SU-DHL-6 (cell line): ENCODE measurements around the gene SLC43A3.

Experiments used
- H2AFZ ChIP-seq: fragments of 200-600 bp; sonication (generic); 2 replicates; pipeline ENCODE4 v1.6.1; 2014; ENCODE audit warnings: low read depth, mild to moderate bottlenecking, moderate library complexity, mixed read lengths, antibody characterized with exemption, low read length; ENCODE audit not compliant: severe bottlenecking
- H3F3A ChIP-seq: fragments of 200-600 bp; shearing (Covaris generic); 2 replicates; pipeline ENCODE4 v1.6.0; 2016; ENCODE audit warnings: antibody characterized with exemption, mild to moderate bottlenecking; ENCODE audit not compliant: insufficient read depth
- H3K27ac ChIP-seq: fragments of 200-600 bp; sonication (generic); 2 replicates; pipeline ENCODE4 v1.5.1; 2016; ENCODE audit warnings: low read depth, mild to moderate bottlenecking, low read length, moderate library complexity, mixed read lengths
- H3K27me3 ChIP-seq: fragments of 200-600 bp; sonication (generic), shearing (Covaris generic); 2 replicates; pipeline ENCODE4 v1.6.0; 2014; ENCODE audit warnings: mild to moderate bottlenecking, low read length
- H3K36me3 ChIP-seq: fragments of 200-600 bp; sonication (generic); 2 replicates; pipeline ENCODE4 v1.6.1; 2014; ENCODE audit warnings: mild to moderate bottlenecking, low read length, mixed read lengths
- H3K4me2 ChIP-seq: fragments of 300-600, 200-600 bp; shearing (Covaris generic), sonication (generic); 2 replicates; pipeline ENCODE4 v1.6.0; 2014; ENCODE audit warnings: low read length, low read depth, mild to moderate bottlenecking; ENCODE audit not compliant: poor library complexity, severe bottlenecking
- H3K4me3 ChIP-seq: fragments of 200-600 bp; sonication (generic); 2 replicates; pipeline ENCODE4 v1.5.1; 2014; ENCODE audit warnings: antibody characterized with exemption, low read length, mild to moderate bottlenecking, mixed read lengths; ENCODE audit not compliant: insufficient read depth, poor library complexity, severe bottlenecking
- H3K79me2 ChIP-seq: fragments of 200-600 bp; sonication (generic); 2 replicates; pipeline ENCODE4 v1.6.1; 2014; ENCODE audit warnings: mild to moderate bottlenecking, low read length, moderate library complexity; ENCODE audit not compliant: insufficient read depth
- H3K9ac ChIP-seq: fragments of 200-600 bp; sonication (generic); 2 replicates; pipeline ENCODE4 v1.7.0; 2014; ENCODE audit warnings: mild to moderate bottlenecking, low read length
- H3K9me2 ChIP-seq: fragments of 200-600 bp; sonication (generic); replicated peaks from 2 replicates; pipeline ENCODE4 v1.6.1; 2014; ENCODE audit warnings: low read length; ENCODE audit not compliant: insufficient read depth
- H3K9me3 ChIP-seq: fragments of 200-600 bp; sonication (generic); 2 replicates; pipeline ENCODE4 v1.6.1; 2014; ENCODE audit warnings: low read length, mixed read lengths; ENCODE audit not compliant: insufficient read depth
- H4K20me1 ChIP-seq: fragments of 200-600 bp; sonication (generic); 2 replicates; pipeline ENCODE4 v1.6.1; 2014; ENCODE audit warnings: low read depth, mild to moderate bottlenecking, antibody characterized with exemption, low read length, moderate library complexity, mixed read lengths
- CTCF ChIP-seq: fragments of 200-600 bp; sonication (generic); IDR thresholded peaks from one replicate; pipeline ENCODE4 v1.5.1; 2017; ENCODE audit warnings: antibody characterized with exemption, mild to moderate bottlenecking, low read length, moderate library complexity; ENCODE audit not compliant: insufficient read depth, poor library complexity, severe bottlenecking
- EZH2phosphoT487 ChIP-seq: fragments of 200-600 bp; sonication (generic), shearing (Covaris generic); conservative IDR thresholded peaks from 2 replicates; pipeline ENCODE4 v1.6.1; 2018; ENCODE audit warnings: mild to moderate bottlenecking, antibody characterized with exemption, low read length, moderate library complexity, mixed read lengths

SLC43A3 gene

GRCh38 chr11:57439786-57440185 lies 12.9 kb upstream of the SLC43A3 start:
- H3K27ac ChIP-seq = no peak overlapping the region
- H2AFZ ChIP-seq = no peak overlapping the region
- TF ChIP-seq CTCF (no peak), EZH2phosphoT487 (no peak)
- no peaks in the 10 kb centered on the region for H3K36me3 ChIP-seq
- H3K9me2 ChIP-seq = no peaks in the 10 kb centered on the region
- H3K79me2 ChIP-seq = no peaks in the 10 kb centered on the region
- no peak overlapping the region for H3K4me2 ChIP-seq
- no peaks in the 10 kb centered on the region for H4K20me1 ChIP-seq
- H3K9ac ChIP-seq = no peak overlapping the region
- H3K27me3 ChIP-seq = no peaks in the 10 kb centered on the region
- no peak overlapping the region for H3K4me3 ChIP-seq
- H3F3A ChIP-seq = no peaks in the 10 kb centered on the region
- no peaks in the 10 kb centered on the region for H3K9me3 ChIP-seq

GRCh38 chr11:57438345-57439285 lies 11.7 kb upstream of the SLC43A3 start:
- no peak for TF ChIP-seq EZH2phosphoT487
- TF ChIP-seq CTCF = no peak
- no peak overlapping the region for H2AFZ ChIP-seq
- no peaks in the 10 kb centered on the region for H3F3A ChIP-seq
- H4K20me1 ChIP-seq = no peaks in the 10 kb centered on the region
- H3K36me3 ChIP-seq = no peaks in the 10 kb centered on the region
- no peaks in the 10 kb centered on the region for H3K27me3 ChIP-seq
- H3K9ac ChIP-seq = no peak overlapping the region
- H3K27ac ChIP-seq = no peak overlapping the region
- H3K4me2 ChIP-seq = no peak overlapping the region
- H3K4me3 ChIP-seq = no peak overlapping the region
- H3K79me2 ChIP-seq = no peaks in the 10 kb centered on the region
- H3K9me2 ChIP-seq = no peaks in the 10 kb centered on the region
- H3K9me3 ChIP-seq = no peaks in the 10 kb centered on the region

- TF ChIP-seq EZH2phosphoT487 (no peak), CTCF (no peak)
- Histone ChIP-seq H2AFZ (no peak overlapping the region), H3K4me2 (no peak overlapping the region), H3F3A (no peaks in the 10 kb centered on the region), H4K20me1 (no peaks in the 10 kb centered on the region), H3K9ac (no peak overlapping the region), H3K36me3 (no peaks in the 10 kb centered on the region), H3K27ac (no peak overlapping the region), H3K27me3 (no peaks in the 10 kb centered on the region), H3K9me3 (no peaks in the 10 kb centered on the region), H3K9me2 (no peaks in the 10 kb centered on the region), H3K4me3 (no peak overlapping the region), H3K79me2 (no peaks in the 10 kb centered on the region)
These were observed 9.1 kb upstream of the SLC43A3 start for GRCh38 chr11:57436031-57436430.
